Cerebellar nuclear complex (tissue), 1 donor: Measurements from ENCODE around the gene VASH1.
"Not testable (repeated sequence)": the region's sequence is repeated elsewhere in the genome, so short reads cannot be mapped to it uniquely, and the experiment has no call there.

Experiments
- DNase-seq, 2 experiments: peaks; one replicate each; lab custom pipeline; 2025; lab: John Stamatoyannopoulos, UW

VASH1 gene

DNA sequence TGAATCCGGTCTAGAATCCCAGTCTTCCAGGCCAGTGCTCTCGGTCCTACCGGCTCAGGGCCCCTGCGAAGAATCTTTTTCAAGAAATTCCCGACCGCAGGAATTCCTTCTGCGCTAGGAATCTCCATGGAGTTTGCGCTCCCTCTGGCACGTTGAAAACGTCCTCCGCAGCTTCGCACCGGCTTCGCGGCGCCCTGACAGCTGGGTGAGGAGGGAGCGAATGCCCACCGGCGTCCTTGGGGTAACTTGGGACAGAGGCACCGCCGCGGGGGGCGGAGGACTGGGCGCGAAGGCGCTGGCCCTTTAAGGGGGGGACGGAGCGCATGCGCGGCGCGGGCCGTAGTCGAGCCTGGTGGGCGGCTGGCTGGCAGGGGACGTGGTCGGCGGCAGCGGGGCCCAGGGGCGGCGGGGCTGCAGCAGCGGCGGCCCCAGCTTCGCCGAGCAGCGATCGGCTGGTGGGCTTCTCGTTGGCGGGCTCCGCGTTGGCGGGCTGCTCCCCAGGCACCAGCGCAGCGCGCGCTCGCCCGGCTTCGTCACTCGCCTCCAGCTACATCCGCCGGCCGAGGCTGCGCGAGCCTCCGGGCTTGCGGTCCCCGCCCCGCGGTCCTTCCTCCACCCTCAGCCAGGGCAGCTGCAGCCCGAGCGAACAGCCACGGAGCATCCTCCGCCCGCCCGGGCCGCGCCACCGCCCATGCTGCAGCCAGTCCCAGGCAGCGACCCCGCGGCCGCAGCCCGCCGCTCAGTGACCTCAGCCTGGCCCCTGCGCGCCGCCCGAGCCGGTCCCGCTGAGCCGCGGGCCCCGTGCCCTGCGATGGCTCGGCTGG is at the start of gene VASH1:
Gene VASH1 (plus strand): TSS at position 333 of the 824 bp plus-strand sequence. CDS start 1,354 bp downstream, outside the sequence.
- DNase-seq, result no peak

DNA sequence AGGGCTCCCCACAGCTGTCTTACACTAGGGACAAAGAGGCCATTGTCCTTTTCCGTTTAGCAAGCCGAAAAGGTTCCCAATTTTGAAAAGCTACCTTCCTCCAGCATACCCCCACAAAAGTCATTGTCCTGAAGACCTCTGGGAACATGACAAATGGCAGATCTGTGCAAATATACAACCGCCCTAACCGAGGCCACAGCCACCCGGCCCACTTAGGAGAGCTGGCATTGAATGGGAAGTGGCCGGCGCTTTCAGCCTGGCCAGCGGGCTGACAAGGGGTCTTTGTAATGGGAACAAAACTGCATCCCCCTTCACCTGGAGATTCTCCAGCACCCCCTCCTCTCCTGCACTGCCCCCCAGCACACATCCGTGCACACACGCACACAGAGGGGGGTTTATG is 48.1 kb upstream of the VASH1 start:
- no peak for DNase-seq

DNA sequence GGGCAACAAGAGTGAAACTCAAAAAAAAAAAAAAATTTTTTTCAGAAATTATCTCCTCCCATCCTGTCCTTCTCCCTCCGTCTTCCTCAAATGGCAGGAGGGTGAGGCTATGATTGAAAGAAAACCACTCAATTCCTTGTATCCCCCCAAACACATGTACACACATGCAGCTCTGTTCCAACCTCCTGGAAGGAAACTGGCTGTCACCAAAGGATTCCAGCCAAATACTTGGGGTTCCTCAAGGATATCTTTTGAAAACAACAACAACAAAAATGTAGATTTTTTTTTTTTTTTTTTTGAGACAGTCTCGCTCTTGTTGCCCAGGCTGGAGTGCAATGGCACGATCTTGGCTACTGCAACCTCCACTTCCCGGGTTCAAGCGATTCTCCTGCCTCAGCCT is 46.8 kb upstream of the VASH1 start:
- no peak for DNase-seq

DNA sequence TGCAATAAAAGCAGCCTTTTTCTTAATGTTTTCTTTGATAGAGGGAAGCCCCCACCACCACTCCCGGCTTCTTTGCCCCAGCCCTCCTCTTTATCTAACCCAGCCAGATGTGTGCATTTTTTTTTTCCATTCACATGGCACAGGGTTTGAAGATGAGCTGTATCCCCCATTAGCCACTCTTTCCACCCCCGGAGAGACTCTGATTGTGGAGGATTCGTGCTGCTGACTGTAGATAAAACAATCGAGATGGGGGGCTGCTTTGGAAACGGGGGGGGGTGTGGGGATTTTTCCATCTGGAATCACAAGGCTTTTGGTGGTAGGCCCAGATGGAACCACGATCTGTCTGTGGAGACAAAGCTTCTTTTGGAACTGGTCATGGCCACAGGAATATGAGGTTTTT is 46.2 kb upstream of the VASH1 start:
- no peak for DNase-seq

DNA sequence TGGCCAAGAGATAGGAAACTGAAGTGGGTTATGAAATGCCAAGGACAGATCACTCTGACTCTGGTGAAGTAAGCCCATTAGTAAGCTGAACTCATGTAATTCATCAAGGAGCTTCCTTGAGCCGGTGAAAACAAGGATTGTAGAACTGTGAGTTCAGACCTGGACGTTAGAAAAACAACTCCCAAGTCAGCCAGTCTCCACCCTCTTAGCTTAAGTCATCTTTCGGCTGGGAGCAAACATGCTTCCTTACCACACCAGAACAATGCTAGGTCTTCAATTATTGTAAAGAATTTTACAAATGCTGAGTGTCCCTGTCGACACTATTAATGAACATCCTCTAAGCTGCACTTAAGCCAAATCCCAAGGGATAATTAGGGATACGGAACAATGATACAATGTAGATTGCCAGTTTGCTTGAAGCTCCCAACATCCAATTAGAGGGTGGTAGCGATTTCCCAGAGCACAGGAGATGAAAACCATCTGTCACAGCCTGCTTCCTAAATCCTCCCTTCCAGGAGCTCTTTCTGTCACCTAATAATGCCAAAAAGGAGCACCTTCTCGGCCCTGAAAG is 45.7 kb upstream of the VASH1 start:
- no peak for DNase-seq

DNA sequence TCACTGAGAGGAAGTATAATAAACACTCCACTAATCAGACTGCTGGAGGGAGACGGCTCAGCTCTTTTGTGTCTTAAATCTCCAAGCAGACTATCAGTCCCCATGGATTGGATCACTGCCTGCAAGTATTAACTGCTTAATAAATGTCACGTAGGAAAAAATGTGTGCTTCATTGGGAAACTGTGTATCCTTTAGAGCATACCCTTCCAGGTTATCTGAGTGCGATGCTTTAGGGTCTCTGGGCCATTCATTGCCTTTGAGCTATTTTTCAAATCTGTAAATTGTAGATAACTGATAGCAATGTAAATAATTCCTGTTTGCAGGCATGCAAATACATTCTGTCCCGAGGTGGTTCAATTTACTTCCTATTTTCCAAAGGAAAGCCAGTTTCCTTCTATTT is 45.0 kb upstream of the VASH1 start:
- no peak for DNase-seq

DNA sequence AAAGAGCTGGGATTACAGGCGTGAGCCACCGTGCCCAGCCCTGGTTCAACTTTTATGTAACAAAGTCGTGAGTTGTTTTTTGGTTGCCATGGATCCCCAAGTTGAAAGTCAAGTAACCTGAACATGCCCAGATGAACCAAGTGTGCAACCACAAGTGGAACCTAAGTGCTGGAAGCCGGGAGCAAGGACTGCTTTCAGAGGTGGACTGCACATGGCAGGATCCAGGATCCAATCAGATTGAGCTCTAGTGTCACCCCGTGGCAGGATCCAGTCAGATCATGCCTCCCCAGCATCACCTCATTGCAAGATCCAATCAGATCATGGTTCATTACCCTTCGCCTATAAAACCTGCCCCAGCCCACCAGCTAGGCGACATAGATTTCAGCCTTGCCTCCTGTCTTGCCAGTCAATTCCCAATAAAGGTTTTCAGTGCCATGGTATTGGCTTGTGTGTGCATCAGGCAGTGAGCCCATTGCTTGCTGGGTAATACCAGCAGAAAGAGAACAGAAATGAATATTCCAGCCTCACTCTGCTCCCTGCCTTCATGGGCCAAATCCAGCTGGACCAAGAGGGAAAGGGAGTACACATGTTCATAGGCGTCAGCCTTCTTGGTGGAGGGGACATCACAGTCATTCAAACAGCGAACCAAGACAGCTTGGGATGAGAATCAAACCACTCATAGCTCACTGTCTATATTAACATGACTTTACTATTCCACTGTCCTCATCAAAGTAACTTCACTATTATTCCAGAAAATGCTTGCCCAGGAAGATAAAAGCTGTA is 43.6 kb upstream of the VASH1 start:
- no peak for DNase-seq

DNA sequence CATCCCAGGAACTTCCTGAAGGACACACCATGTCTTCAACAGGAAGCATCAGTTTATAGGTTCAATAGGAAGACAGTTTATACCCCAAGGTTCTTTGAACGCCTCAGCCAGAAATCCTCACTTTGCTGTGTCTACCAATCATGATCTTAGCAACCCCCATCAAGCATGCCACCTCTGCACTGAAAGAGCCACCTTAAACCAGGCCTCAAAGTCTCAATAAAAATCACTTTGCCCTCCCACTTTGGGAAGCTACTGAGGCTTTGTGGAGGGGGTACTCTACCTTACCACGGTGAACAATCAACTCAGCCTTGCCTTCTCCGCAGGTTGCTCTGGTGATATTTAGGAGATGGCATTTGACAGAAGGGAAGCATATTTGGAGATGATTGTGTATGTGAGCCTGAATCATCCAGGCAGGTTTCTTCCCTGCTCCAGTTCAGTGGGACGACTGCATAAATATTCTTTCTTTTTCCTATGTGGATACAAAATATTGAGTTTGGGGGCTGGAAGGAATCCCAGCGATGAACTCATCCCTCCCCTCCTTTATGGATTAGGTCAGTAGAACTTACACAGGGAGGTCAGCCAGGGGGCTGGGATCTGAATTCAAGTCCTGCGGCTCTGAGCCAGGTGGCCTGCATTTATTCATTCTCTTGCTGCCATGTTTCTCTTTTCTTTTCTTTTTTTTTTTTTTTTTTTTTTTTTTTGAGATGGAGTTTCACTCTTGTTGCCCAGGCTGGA is 42.8 kb upstream of the VASH1 start:
- no peak for DNase-seq

DNA sequence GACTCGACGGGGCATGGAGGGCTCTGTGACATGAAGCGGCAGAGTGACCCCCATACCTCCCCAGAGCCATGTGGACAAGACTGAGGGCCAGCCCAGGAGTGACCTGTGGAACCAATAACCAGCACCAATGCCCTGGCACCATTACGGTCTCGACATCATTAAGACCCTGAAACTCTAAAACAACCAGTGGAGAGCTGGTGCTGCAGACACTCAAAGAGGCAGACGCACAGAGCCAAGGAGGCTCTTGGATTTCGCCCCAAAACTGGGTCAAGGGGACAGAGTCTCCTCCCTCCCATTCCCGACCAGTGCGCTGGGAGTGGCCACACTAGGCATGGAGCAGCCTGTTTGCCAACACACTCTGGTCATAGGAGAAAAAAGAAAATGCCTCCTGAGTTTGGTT is 41.6 kb upstream of the VASH1 start:
- no peak for DNase-seq

DNA sequence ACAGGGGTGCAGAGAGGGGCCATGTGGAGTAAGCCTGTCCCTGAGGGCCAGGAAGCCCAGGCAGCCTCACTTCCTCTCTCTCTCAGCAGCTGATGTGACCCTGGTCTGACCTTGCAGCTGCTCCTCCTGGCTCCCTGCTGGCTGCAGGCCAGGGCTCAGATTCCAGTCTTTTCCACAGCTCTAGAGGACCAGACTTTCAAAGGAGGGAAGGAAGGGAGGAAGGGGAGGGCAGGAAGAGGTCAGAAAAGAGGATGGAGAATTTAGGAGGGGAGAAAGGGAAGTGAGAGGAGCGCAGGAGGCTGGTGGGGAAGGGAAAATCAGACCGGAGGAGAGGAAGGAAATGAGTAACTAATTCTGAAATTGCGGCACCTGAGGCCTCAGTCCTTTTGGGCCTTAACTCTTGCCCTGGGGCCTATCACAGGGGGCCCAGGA is 40.9 kb upstream of the VASH1 start:
- no peak for DNase-seq

DNA sequence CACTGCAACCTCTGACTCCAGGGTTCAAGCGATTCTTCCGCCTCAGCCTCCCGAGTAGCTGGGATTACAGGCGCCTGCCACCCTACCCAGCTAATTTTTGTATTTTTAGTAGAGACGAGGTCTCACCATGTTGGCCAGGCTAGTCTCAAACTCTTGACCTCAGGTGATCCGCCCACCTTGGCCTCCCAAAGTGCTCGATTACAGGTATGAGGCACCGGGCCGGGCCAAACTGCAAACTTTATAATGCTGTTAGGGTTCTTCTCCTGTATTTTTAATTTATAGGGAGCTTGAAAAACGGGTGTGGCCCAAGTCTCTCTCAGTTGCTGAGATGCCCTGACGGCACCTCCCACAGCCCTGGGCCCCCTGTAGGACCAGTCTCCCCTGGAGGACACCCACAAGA is 39.8 kb upstream of the VASH1 start:
- DNase-seq, result not testable (repeated sequence)

DNA sequence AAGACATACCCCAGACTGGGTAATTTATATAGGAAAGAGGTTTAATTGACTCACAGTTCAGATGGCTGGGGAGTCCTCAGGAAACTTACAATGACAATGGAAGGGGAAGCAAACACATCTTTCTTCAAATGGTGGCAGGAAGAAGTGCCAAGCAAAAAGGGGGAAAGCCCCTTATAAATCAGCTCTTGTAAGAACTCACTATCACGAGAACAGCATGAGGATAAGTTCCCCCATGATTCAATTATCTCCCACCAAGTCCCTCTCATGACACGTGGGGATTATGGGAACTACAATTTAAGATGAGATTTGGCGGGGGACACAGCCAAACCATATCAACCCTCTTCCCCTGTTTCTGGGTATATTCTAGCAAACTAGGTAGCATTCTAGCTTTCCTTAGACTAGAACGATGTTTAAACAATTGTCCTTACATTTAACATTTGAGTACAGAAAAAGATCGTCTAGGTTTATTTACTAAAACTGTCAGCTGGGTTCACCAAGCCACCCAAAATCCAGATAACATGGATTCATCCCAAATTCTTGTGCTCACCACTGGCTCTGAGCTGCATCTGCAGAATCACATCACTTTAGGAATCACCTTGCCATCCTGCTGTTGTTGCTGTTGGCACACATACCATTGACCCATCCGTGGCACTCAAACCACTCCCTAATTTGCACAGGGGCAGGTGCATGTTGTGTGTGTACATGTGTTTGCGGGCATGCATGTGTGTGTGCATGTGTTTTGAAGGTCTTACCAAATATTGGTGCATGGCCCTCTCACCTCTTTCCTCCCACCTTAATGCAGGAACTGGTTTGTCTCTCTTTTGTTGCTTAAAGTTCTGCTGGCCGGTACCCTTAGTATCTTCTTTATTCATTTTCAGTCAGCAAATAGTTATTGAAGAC is 36.4 kb upstream of the VASH1 start:
- no peak for DNase-seq

DNA sequence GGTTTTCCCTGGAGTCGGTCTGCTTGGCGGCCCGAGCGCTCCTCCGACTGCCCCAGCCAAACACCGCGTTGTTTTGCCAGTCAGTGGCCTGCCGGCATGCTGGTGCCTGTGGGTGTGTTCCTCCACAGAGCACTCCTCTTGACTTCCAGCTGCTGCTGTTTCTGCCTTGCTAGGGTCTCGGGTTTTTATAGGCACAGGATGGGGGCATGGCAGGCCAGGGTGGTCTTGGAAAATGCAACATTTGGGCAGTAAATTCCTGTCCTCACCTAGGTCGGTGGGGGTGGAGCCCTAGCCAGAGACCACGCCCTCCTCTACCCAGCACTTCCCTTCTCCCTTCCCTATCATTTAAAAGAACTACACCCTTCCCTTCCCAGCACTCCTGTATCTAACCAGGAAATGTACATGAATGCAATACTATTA is 34.7 kb upstream of the VASH1 start:
- DNase-seq, result no peak

DNA sequence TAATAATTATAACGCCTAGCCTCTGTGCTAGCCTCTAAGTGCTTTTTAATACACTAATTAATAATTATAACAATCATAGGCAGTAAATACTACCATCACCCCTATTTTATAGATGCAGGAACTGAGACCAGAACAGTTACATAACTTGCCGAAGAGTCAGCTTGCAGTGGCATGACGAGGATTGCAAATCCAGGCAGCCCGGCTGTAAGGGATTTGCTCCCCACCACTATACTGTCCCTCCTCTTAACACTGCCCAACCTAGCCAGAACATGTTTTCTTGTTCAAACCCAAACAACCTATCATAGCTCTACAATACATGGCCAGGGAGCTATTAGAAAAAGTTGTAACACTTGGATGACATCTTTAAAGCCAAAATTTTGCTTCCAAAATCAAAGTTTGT is 33.9 kb upstream of the VASH1 start:
- no peak for DNase-seq

DNA sequence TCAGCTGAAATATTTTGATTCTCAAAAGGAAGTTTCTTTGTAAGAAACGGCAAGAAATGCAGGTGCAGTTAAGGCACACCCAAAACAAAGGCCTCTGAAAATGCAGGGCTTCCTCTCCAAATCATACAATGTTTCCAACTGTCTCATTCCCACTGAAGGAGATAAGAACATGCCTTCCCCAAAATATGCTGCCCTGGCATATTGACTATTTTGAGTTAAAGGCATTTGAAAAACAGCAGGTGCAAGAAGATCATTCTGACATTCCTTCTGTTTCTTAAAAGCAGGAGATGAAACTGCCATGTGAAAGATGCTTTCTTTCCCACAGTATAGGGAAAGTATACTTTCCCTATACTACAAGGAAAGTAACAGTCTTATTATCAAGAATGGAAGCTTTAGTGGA is 33.4 kb upstream of the VASH1 start:
- DNase-seq, result no peak

DNA sequence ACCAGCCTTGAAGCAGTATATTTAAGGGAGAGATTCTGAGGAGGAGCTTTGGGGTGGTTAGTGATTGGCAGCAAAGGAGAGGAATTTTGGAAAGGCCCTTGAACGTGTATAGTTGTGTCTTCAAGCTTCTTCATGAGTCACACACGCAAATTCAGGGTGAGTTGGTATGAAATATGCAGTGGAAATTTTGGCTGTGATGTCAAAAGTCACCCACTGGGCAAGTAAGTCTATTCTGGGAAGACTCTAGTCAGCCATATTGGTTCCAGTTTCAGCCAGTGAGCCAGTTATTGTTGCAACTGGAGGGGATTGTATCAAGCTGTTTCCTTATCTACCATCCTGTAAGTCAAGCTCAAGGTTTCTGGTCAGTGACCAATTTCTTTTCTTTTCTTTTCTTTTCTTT is 32.0 kb upstream of the VASH1 start:
- DNase-seq, result no peak

DNA sequence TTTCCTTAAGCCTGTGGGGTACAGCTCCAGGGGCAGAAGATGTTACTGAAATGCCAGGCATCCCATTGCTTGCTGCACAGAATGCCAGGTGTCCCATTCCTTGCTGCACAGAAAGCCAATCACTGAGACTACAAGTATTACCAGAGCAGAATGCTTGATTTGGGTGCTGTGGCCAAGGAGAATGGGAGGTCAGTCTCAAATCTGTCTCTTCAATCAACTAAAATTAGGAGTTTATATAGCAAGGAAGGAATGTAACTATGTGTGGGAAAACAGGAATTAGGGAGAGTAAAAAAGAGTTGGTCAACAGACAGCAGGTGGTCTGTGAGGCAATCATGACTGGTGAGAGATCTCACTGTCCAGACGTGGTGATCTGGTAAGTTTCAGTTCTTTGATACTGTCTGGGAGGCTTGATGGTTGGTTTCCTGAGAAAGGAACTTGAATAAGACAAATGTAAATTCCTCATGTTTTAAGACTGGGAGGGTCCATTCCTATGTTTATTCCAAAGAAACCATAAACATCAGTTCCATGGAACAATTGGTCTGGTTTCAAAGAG is 31.2 kb upstream of the VASH1 start:
- no peak for DNase-seq

DNA sequence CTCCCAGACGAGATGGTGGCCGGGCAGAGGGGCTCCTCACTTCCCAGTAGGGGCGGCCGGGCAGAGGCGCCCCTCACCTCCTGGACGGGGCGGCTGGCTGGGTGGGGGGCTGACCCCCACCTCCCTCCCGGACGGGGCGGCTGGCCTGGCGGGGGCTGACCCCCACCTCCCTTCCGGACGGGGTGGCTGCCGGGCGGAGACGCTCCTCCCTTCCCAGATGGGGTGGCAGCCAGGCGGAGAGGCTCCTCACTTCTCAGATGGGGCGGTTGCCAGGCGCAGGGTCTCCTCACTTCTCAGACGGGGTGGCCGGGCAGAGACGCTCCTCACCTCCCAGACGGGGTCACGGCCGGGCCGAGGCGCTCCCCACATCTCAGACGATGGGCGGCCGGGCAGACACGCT is 26.8 kb upstream of the VASH1 start:
- not testable (repeated sequence) for DNase-seq

DNA sequence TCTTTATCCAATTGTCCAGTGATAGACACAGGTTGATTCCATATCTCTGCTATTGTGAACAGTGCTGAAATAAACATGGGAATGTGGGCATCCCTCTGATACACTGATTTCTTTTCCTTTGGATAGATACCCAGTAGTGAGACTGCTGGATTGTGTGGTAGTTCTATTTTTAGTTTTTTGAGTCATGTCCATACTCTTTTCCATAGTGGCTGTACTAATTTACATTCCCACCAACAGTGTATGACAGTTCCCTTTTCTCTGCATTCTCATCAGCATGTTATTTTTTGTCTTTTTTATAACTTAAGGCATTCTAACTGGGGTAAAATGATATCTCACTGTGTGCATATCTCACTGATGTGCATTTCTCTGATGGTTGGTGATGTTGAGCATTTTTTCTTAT is 24.8 kb upstream of the VASH1 start:
- no peak for DNase-seq

DNA sequence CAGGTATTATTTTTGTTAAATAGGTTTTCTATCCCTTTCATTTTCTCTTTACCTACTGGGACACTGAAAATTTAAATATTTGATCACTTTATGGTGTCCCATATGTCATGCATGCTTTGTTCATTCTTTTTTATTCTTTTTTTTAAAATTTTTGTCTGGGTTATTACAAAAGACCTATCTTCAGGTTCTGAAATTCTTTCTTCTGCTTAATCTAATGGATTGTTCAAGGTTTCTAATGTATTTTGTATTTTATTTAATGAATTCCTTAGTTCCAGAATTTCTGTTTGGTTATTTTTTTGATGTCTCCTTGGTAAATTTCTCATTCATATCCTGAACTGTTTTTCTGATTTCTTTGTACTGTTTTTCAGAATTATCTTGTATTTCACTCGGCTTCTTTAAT is 20.2 kb upstream of the VASH1 start:
- DNase-seq, result no peak

DNA sequence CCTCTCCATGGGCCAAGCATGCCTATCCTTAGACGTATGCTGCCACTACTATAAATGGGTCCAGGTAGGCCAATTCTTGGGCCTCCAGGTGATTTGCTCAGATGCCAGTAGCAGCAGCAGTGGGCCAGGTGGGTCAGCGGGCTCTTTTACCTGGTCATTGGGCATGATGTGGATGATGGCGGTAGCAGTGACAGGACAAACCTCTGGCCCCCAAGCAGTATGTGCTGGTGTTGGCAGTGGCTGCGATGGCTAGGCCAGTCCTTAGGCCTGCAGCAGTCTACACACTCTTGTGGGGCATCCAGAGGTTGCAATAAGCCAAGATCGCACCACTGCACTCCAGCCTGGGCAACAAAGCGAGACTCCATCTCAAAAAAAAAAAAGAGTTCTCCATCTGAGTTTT is 19.1 kb upstream of the VASH1 start:
- DNase-seq, result no peak
